Activated naive CD4-positive, alpha-beta T cell treated with anti-CD3 and anti-CD28 coated beads, Interleukin-2, amount 10 ng/mL, durations not matched to agents 7 days and 5 days (primary cell): ENCODE measurements around the gene LPIN1.

Experiments used
- CTCF ChIA-PET: fragments of 350-600 bp; sonication (Branson Sonifier 250); formaldehyde crosslinking; loops from one replicate; lab custom pipeline; 2021; ENCODE audit warnings: antibody characterized with exemption; lab: Charles Lee
- DNase-seq: peaks from one replicate; pipeline ENCODE4 v3.0.0-alpha.2; 2020
- H3K27ac Mint-ChIP-seq: one replicate; pipeline ENCODE4 v1.8.0; 2021; ENCODE audit warnings: mild to moderate bottlenecking, moderate library complexity, mixed read lengths
- H3K27me3 Mint-ChIP-seq: one replicate; pipeline ENCODE4 v1.8.0; 2021; ENCODE audit warnings: mild to moderate bottlenecking, mixed read lengths
- H3K36me3 Mint-ChIP-seq: one replicate; pipeline ENCODE4 v1.8.0; 2021; ENCODE audit warnings: mixed read lengths
- H3K4me1 Mint-ChIP-seq: one replicate; pipeline ENCODE4 v1.8.0; 2021; ENCODE audit warnings: mixed read lengths
- H3K4me3 Mint-ChIP-seq: one replicate; pipeline ENCODE4 v1.8.0; 2021; ENCODE audit warnings: mild to moderate bottlenecking, moderate library complexity, mixed read lengths
- H3K9me3 Mint-ChIP-seq: one replicate; pipeline ENCODE4 v1.8.0; 2021; ENCODE audit warnings: mixed read lengths

The LPIN1 gene

DNA sequence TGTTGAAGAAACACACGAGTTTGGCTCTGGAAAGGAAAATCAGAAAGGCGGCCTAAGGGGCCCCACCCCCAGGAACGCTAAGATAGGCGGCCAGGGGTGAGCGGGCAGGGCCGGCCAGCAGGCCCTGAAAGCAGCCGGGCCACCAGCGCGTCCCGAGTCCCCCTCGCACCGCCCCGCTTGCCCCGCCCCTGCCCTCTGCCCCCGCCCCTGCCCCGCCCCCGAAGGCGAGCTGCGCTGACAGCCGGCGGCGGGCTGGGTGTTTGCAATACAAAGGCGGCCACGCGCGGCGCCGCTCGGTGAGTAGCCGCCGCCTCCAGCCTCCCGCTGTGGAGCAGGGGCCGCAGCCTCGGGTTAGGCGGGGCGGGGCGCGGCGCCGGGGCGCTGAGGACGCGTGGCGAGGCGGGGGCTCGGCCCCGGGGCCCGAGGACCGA is at the start of gene LPIN1:
LPIN1 (plus strand) TSS at position 257 of the 431 bp plus-strand sequence. CDS start 18,910 bp downstream, outside the sequence.
- Mint-ChIP-seq H3K4me3 (peak within 1 kb of the TSS; percentile 86), H3K36me3 (no peaks in the 10 kb centered on the region), H3K27me3 (no peaks in the 10 kb centered on the region), H3K4me1 (peaks cover 75% of the 10 kb centered on the region), H3K9me3 (no peaks in the 10 kb centered on the region), H3K27ac (peak within 1 kb of the TSS; percentile 95)
- peak; percentile 90 for DNase-seq
- CTCF ChIA-PET, result interaction anchor here (1.2 to 20.7 kb wide), 7 partner anchors 8 to 164 kb away, joined by 4 to 285 read pairs (median 10); no protein-coding TSS in a partner anchor

DNA sequence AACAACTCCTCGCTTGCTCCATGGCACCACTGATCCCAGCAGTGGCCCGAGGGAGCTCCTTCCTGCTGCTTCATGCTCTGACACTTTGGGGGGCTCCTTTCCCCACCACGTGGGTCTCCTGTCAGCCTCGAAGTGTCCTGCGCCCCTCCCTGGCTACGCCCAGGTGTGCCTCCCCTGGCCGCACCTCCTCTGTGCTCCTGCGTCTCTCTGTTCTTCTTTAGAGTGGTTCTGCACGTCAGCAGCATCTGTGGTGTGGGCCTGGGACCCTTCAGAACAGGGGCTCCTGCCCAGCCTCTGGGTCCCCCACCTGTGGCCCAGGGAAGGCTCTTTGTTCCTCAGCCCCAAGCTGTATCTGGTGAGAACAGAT is 49.7 kb upstream of the LPIN1 start:
- Mint-ChIP-seq H3K9me3 (no peaks in the 10 kb centered on the region), H3K27me3 (peaks cover 32% of the 10 kb centered on the region), H3K4me1 (peaks cover 11% of the 10 kb centered on the region), H3K36me3 (no peaks in the 10 kb centered on the region), H3K27ac (no peak overlapping the region), H3K4me3 (no peak overlapping the region)
- CTCF ChIA-PET, result interaction anchor here (0.8 to 20.4 kb wide), 5 partner anchors 9 to 86 kb away, joined by 3 to 362 read pairs (median 5); no protein-coding TSS in a partner anchor
- no peak for DNase-seq

- no peak overlapping the region for H3K4me3 Mint-ChIP-seq
- CTCF ChIA-PET, result interaction anchor here (0.8 to 20.4 kb wide), 5 partner anchors 9 to 85 kb away, joined by 4 to 362 read pairs (median 5); no protein-coding TSS in a partner anchor
- H3K27me3 Mint-ChIP-seq, result peaks cover 32% of the 10 kb centered on the region
- H3K4me1 Mint-ChIP-seq, result peaks cover 11% of the 10 kb centered on the region
- H3K9me3 Mint-ChIP-seq, result no peaks in the 10 kb centered on the region
- no peak for DNase-seq
- H3K27ac Mint-ChIP-seq, result no peak overlapping the region
- H3K36me3 Mint-ChIP-seq, result no peaks in the 10 kb centered on the region
Observed at GRCh38 chr2:11697103-11697871, 49.1 kb upstream of the LPIN1 start.

- no peak overlapping the region for H3K27ac Mint-ChIP-seq
- CTCF ChIA-PET, result interaction anchor here (0.6 to 20.4 kb wide), 4 partner anchors 9 to 84 kb away, joined by 3 to 362 read pairs (median 11); no protein-coding TSS in a partner anchor
- H3K4me1 Mint-ChIP-seq, result peaks cover 8% of the 10 kb centered on the region
- H3K27me3 Mint-ChIP-seq, result peaks cover 32% of the 10 kb centered on the region
- no peak overlapping the region for H3K4me3 Mint-ChIP-seq
- H3K9me3 Mint-ChIP-seq, result no peaks in the 10 kb centered on the region
- no peaks in the 10 kb centered on the region for H3K36me3 Mint-ChIP-seq
- no peak for DNase-seq
Observed at GRCh38 chr2:11698009-11698922, 48.2 kb upstream of the LPIN1 start.

DNA sequence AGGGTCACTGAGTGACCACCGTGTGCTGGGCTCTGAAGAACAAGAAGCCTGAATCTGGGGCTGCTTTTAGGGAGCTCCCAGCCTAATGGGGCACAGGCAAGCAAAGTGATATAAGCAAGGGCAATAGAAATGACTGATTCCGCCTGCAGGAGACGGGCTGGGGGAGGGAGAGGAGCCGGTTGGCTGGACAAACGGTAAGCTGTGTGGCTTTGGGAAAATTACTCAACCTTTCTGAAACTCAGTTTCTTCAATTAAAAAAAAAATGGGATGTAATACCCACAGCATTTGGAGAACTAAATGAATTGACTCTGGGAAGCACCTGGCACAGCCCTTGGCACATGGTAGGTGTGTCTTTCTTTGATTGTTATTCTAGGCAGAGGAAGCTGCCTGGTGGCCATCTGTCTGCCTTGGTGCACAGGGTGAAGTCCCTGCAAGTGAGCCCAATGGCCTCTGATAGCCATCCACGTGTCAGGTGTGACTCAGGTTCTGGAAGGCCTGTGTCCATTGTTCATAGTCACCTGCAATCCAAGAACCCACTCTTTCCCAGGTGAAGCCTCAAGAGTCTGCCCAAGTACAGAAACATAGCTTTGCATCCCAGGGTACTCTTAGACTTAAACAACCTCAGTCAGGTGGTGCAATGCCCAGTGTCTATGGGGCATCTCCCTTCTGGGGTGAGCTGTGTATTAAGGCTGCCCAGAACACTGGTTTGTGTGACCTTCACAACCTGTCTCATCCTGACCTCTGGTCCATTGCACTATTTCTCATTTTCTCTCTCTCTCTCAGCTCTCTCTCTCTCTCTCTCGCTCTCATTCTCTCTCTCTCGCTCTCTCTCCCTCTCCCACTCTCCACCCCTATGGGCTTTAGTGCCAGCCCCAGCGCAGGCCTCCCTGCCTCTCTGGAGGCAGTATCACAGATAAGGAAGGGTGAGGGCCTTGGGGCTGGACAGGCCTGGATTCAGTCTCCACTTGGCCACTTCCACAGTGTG is 46.5 kb upstream of the LPIN1 start:
- Mint-ChIP-seq H3K36me3 (no peaks in the 10 kb centered on the region), H3K4me3 (no peak overlapping the region), H3K27ac (no peak overlapping the region), H3K4me1 (peaks cover 8% of the 10 kb centered on the region), H3K9me3 (no peaks in the 10 kb centered on the region), H3K27me3 (peaks cover 35% of the 10 kb centered on the region)
- CTCF ChIA-PET, result interaction anchor here (3.5 kb wide), 1 partner anchor 11 kb away, joined by 18 read pairs; no protein-coding TSS in a partner anchor
- DNase-seq, result no peak

- peaks cover 8% of the 10 kb centered on the region for H3K4me1 Mint-ChIP-seq
- no peak overlapping the region for H3K27ac Mint-ChIP-seq
Observed at GRCh38 chr2:11701206-11701605, 45.2 kb upstream of the LPIN1 start.

DNA sequence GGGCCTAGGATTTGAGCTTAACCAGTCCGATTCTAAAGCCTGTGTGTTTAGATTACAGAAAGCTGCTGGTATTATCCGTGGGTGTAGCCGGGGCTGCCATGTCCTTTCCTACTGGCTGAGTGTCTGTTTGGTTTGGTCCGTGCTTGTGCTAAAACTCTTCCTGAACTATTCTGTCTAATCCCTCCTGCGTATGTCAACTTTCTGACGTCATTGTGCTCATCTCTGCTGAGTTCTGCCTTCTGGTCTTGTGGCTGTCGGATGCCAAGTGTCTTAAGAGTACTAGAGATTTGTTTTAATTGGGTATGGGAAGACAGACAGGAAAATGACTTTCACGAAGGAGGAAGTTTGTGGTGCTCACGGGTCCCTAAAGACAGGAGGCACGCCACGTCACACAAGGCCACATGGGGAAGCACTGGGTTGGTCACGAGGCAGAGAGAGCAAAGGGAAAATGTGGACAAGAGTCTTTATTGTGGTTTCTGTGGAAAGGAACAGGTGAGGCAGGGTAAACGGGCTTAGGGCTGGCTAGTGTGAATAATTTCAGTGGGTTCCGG is 44.6 kb upstream of the LPIN1 start:
- Mint-ChIP-seq H3K27ac (no peak overlapping the region), H3K27me3 (peaks cover 24% of the 10 kb centered on the region), H3K4me3 (no peak overlapping the region), H3K4me1 (peaks cover 8% of the 10 kb centered on the region), H3K36me3 (no peaks in the 10 kb centered on the region), H3K9me3 (peaks cover 2% of the 10 kb centered on the region)
- no peak for DNase-seq
- CTCF ChIA-PET, result interaction anchor here (1.2 to 3.5 kb wide), 2 partner anchors 9 to 13 kb away, joined by 7 to 18 read pairs; no protein-coding TSS in a partner anchor

More at GRCh38 chr2:11701206-11701605, 45.2 kb upstream of the LPIN1 start:
- Mint-ChIP-seq H3K36me3 (no peaks in the 10 kb centered on the region), H3K9me3 (peaks cover 2% of the 10 kb centered on the region), H3K27me3 (peaks cover 30% of the 10 kb centered on the region), H3K4me3 (no peak overlapping the region)
- DNase-seq, result no peak
- CTCF ChIA-PET, result interaction anchor here (3.5 kb wide), 1 partner anchor 12 kb away, joined by 18 read pairs; no protein-coding TSS in a partner anchor

DNA sequence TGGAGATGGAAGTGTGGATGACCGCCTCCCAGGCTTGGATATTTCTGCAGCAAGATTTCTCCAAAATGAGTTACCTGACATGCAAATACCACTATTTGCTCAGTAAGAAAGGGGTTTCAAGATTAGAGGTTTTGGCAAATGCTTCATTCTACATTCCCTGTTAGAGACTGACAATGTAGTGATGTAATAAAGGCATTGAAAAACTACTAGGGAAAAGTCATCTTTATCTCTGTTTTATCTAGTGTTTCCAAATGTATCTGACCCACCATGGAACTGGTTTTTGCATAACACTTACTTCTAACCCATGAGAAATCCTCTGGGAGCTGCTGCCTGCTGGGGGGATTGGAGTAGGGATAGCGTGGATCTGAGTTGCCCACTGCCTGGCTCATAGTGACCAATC is 43.5 kb upstream of the LPIN1 start:
- Mint-ChIP-seq H3K4me3 (no peak overlapping the region), H3K27ac (no peak overlapping the region), H3K9me3 (peaks cover 2% of the 10 kb centered on the region), H3K27me3 (peaks cover 20% of the 10 kb centered on the region), H3K36me3 (no peaks in the 10 kb centered on the region), H3K4me1 (no peaks in the 10 kb centered on the region)
- no peak for DNase-seq
- CTCF ChIA-PET, result interaction anchor here (1.2 kb wide), 1 partner anchor 10 kb away, joined by 7 read pairs; no protein-coding TSS in a partner anchor

DNA sequence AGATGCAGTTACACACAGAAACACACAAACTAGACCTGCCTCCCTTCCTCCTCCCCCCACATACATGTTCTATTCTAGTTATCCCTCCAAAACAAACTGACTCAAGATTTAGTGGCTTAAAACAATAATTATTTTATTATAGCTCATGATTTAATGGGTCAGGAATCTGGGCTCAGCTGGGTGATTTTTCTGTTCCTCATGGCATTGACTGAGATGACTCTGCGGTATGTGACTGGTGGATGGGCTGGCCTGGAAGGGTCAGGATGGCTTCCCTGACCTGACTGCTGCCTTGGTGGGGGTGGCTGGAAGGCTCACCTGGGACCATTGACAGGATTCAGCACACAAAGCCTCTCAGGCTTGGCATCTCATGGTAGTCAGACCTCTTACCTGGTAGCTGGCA is 42.7 kb upstream of the LPIN1 start:
- H3K9me3 Mint-ChIP-seq, result peaks cover 2% of the 10 kb centered on the region
- peaks cover 22% of the 10 kb centered on the region for H3K27me3 Mint-ChIP-seq
- H3K4me1 Mint-ChIP-seq, result no peaks in the 10 kb centered on the region
- DNase-seq, result no peak
- no peak overlapping the region for H3K4me3 Mint-ChIP-seq
- no peaks in the 10 kb centered on the region for H3K36me3 Mint-ChIP-seq
- H3K27ac Mint-ChIP-seq, result no peak overlapping the region
- CTCF ChIA-PET, result interaction anchor here (1.7 kb wide), 1 partner anchor 75 kb away, joined by 4 read pairs; no protein-coding TSS in a partner anchor

GRCh38 chr2:11705063-11705462 is 41.4 kb upstream of the LPIN1 start:
- Mint-ChIP-seq H3K4me3 (no peak overlapping the region), H3K9me3 (peaks cover 2% of the 10 kb centered on the region), H3K27me3 (peaks cover 21% of the 10 kb centered on the region), H3K4me1 (no peaks in the 10 kb centered on the region), H3K36me3 (no peaks in the 10 kb centered on the region), H3K27ac (no peak overlapping the region)
- DNase-seq, result no peak
- CTCF ChIA-PET, result interaction anchor here (0.7 to 1.0 kb wide), 2 partner anchors 17 to 215 kb away, joined by 3 to 5 read pairs; no protein-coding TSS in a partner anchor

GRCh38 chr2:11705711-11706110 is 40.7 kb upstream of the LPIN1 start:
- no peak for DNase-seq
- Mint-ChIP-seq H3K9me3 (peaks cover 2% of the 10 kb centered on the region), H3K4me1 (no peaks in the 10 kb centered on the region), H3K36me3 (no peaks in the 10 kb centered on the region), H3K27ac (no peak overlapping the region), H3K4me3 (no peak overlapping the region), H3K27me3 (peaks cover 21% of the 10 kb centered on the region)
- CTCF ChIA-PET, result interaction anchor here (0.6 to 1.5 kb wide), 3 partner anchors 35 to 214 kb away, joined by 3 to 6 read pairs (median 3); no protein-coding TSS in a partner anchor

- Mint-ChIP-seq H3K4me1 (no peaks in the 10 kb centered on the region), H3K9me3 (peaks cover 2% of the 10 kb centered on the region), H3K27ac (no peak overlapping the region), H3K4me3 (no peak overlapping the region), H3K27me3 (peaks cover 26% of the 10 kb centered on the region), H3K36me3 (no peaks in the 10 kb centered on the region)
- CTCF ChIA-PET, result interaction anchor here (1.9 kb wide), 1 partner anchor 15 kb away, joined by 8 read pairs; no protein-coding TSS in a partner anchor
- DNase-seq, result no peak
Observed at GRCh38 chr2:11708106-11708505, 38.3 kb upstream of the LPIN1 start.
